Mammary epithelial cell (primary cell): Measurements from ENCODE around the gene PIK3C2G.

Experiments used
- EZH2 ChIP-seq: IDR thresholded peaks from 2 replicates; pipeline ENCODE4 v1.6.1; 2012; ENCODE audit warnings: low read length, inconsistent platforms, borderline replicate concordance
- TF ChIP-seq, protein P1 (sequence below), 2 donors: IDR thresholded peaks in 1 of 2; conservative IDR thresholded peaks in 1 of 2; 2 replicates each; pipeline ENCODE4 v1.5.1; 2011 to 2012; ENCODE audit warnings: inconsistent platforms in 2 of 2, low read length in 2 of 2, mild to moderate bottlenecking in 2 of 2, control low read depth in 1 of 2, low read depth in 1 of 2; ENCODE audit not compliant: insufficient read depth in 1 of 2; ENCODE audit errors: extremely low read depth in 1 of 2

GRCh38 chr12:18222699-18223098 is 38.6 kb upstream of the PIK3C2G start:
- TF ChIP-seq, protein P1, sequence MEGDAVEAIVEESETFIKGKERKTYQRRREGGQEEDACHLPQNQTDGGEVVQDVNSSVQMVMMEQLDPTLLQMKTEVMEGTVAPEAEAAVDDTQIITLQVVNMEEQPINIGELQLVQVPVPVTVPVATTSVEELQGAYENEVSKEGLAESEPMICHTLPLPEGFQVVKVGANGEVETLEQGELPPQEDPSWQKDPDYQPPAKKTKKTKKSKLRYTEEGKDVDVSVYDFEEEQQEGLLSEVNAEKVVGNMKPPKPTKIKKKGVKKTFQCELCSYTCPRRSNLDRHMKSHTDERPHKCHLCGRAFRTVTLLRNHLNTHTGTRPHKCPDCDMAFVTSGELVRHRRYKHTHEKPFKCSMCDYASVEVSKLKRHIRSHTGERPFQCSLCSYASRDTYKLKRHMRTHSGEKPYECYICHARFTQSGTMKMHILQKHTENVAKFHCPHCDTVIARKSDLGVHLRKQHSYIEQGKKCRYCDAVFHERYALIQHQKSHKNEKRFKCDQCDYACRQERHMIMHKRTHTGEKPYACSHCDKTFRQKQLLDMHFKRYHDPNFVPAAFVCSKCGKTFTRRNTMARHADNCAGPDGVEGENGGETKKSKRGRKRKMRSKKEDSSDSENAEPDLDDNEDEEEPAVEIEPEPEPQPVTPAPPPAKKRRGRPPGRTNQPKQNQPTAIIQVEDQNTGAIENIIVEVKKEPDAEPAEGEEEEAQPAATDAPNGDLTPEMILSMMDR (conservative IDR thresholded peaks at IDR 0.05 in 1 of 2, IDR thresholded peaks at IDR 0.05 in 1 of 2; ENCODE audit: extremely low read depth in 1 of 2, insufficient read depth in 1 of 2, low read depth in 1 of 2, low read length in 2 of 2) = no peak
- TF ChIP-seq EZH2 = no peak
